Measurements from ENCODE around the gene L2HGDH.

DNA sequence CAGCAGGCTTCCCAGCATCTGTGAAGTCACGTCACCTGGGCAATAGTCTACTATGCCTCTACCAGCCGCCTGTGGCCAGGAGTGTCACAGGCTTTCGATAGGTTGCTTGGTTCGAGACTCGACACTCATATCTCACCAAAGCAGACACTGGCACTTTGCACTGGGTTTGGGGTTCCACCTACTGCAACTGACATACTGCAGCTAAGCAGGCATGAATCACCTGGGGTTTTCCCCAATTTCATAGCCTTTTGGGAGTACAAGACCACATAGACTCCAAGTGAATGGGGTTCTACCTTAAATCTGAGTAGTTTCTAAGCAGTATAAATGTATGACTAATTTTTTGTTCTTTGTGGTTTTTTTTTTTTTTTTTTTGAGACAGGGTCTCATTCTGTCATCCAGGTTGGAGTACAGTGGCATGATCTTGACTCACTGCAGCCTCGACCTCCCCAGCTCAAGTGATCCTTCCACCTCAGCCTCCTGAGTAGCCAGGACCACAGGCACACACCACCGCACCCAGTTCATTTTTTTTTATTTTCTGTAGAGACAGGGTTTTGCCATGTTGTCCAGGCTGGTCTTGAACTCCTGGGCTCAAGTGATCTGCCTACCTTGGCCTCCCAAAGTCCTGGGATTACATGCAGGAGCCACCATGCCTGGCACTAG lies 32.2 kb upstream of the L2HGDH start:
- TF ChIP-seq, protein P1, sequence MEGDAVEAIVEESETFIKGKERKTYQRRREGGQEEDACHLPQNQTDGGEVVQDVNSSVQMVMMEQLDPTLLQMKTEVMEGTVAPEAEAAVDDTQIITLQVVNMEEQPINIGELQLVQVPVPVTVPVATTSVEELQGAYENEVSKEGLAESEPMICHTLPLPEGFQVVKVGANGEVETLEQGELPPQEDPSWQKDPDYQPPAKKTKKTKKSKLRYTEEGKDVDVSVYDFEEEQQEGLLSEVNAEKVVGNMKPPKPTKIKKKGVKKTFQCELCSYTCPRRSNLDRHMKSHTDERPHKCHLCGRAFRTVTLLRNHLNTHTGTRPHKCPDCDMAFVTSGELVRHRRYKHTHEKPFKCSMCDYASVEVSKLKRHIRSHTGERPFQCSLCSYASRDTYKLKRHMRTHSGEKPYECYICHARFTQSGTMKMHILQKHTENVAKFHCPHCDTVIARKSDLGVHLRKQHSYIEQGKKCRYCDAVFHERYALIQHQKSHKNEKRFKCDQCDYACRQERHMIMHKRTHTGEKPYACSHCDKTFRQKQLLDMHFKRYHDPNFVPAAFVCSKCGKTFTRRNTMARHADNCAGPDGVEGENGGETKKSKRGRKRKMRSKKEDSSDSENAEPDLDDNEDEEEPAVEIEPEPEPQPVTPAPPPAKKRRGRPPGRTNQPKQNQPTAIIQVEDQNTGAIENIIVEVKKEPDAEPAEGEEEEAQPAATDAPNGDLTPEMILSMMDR (conservative IDR thresholded peaks at IDR 0.05) = no peak
- no peak for TF ChIP-seq EZH2 (IDR thresholded peaks at IDR 0.05; ENCODE audit: low read depth)

Measured in PC-9 (cell line).